Endothelial cell of umbilical vein (primary cell): ENCODE results near the gene AP3S1.

Experiments
- CTCF ChIP-seq, 2 donors: IDR thresholded peaks; 1 replicate in 1 of 2; 2 replicates in 1 of 2; pipeline ENCODE4 v1.5.1; 2011; ENCODE audit warnings: low read length in 2 of 2, mild to moderate bottlenecking in 2 of 2, moderate library complexity in 2 of 2, control low read depth in 1 of 2, inconsistent platforms in 1 of 2, low read depth in 1 of 2; ENCODE audit not compliant: insufficient read depth in 1 of 2; ENCODE audit errors: extremely low read depth in 1 of 2
- EZH2 ChIP-seq: IDR thresholded peaks from 2 replicates; pipeline ENCODE4 v1.6.1; 2012; ENCODE audit warnings: borderline replicate concordance, low read depth, mild to moderate bottlenecking, moderate library complexity, low read length, inconsistent platforms; ENCODE audit not compliant: severe bottlenecking
- POLR2A ChIP-seq: IDR thresholded peaks from 2 replicates; pipeline ENCODE4 v1.6.1; 2012; ENCODE audit warnings: low read depth, mild to moderate bottlenecking, control low read depth, low read length

DNA sequence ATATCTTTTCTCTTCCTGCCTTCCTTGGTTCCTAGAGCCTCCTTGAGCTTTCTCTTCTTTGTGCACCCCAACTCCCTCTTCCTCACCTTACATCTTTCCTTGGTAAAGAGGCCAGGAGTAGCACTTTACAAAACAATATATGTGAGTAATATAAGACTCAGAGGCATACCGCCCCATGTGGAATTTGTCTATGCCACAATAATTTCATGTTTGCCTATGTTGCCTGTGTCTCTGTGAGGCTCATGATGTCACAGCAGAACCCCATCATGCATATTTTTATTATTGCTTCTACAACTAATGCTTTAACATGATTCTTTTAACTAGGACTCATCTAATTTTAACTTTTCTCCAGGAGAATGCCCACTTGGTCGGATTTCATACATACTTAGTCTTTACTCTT, 105.5 kb downstream of the AP3S1 start:
- TF ChIP-seq EZH2 (no peak), CTCF (IDR thresholded peaks at IDR 0.05; ENCODE audit: extremely low read depth in 1 of 2, insufficient read depth in 1 of 2, low read depth in 1 of 2, low read length in 2 of 2) (no peak), POLR2A (no peak)
